Stimulated activated CD8-positive, alpha-beta memory T cell treated with anti-CD3 and anti-CD28 coated beads, Interleukin-15, amount 100 ng/mL, for 1 hour (primary cell): ENCODE data around the gene PLD5.

Source experiments
- DNase-seq: peaks from one replicate; pipeline ENCODE4 v3.0.0-alpha.2; 2020; ENCODE audit warnings: low read depth

Gene PLD5

GRCh38 chr1:242524571-242525359, at the start of gene PLD5:
Gene PLD5 (minus strand): TSS chr1:242524697.
- no peak for DNase-seq

- DNase-seq = no peak
Observed at GRCh38 chr1:242569867-242570266, 45.4 kb upstream of the PLD5 start.

GRCh38 chr1:242568666-242569065, 44.2 kb upstream of the PLD5 start:
- no peak for DNase-seq

GRCh38 chr1:242567596-242567995, 43.1 kb upstream of the PLD5 start:
- DNase-seq = no peak

- DNase-seq = no peak
Observed at GRCh38 chr1:242556759-242557158, 32.3 kb upstream of the PLD5 start.

GRCh38 chr1:242556276-242556675, 31.8 kb upstream of the PLD5 start:
- DNase-seq = no peak

- no peak for DNase-seq
Observed at GRCh38 chr1:242554577-242554976, 30.1 kb upstream of the PLD5 start.

- no peak for DNase-seq
Observed at GRCh38 chr1:242546849-242547729, 22.6 kb upstream of the PLD5 start.

GRCh38 chr1:242546441-242546840, 21.9 kb upstream of the PLD5 start:
- DNase-seq = no peak

GRCh38 chr1:242544071-242544470, 19.6 kb upstream of the PLD5 start:
- DNase-seq = no peak

GRCh38 chr1:242542271-242542670, 17.8 kb upstream of the PLD5 start:
- no peak for DNase-seq

GRCh38 chr1:242535986-242536385, 11.5 kb upstream of the PLD5 start:
- no peak for DNase-seq

GRCh38 chr1:242534753-242535152, 10.3 kb upstream of the PLD5 start:
- no peak for DNase-seq

GRCh38 chr1:242530761-242531160, 6.3 kb upstream of the PLD5 start:
- no peak for DNase-seq

GRCh38 chr1:242525769-242526168, 1.3 kb upstream of the PLD5 start:
- DNase-seq = no peak

- DNase-seq = no peak
Observed at GRCh38 chr1:242525360-242525722, 844 bp upstream of the PLD5 start.

- DNase-seq = no peak
Observed at GRCh38 chr1:242523719-242524570, 552 bp downstream of the PLD5 start.

- DNase-seq = no peak
Observed at GRCh38 chr1:242522996-242523718, 1.3 kb downstream of the PLD5 start.

GRCh38 chr1:242522304-242522945, 2.1 kb downstream of the PLD5 start:
- no peak for DNase-seq

- DNase-seq = no peak
Observed at GRCh38 chr1:242515555-242515954, 8.9 kb downstream of the PLD5 start.

- DNase-seq = no peak
Observed at GRCh38 chr1:242506724-242507123, 17.8 kb downstream of the PLD5 start.
